GM19455 (cell line): Measurements from ENCODE around the gene USP7.

Experiments
- ATAC-seq: cut with Tn5 transposase; IDR thresholded peaks from one replicate; pipeline ENCODE4 v1.9.1; 2021; ENCODE audit not compliant: unreplicated experiment

USP7 gene

GRCh38 chr16:8865145-8865882 lies 98.4 kb downstream of the USP7 start:
- no peak for ATAC-seq

GRCh38 chr16:8864480-8865110 lies 99.1 kb downstream of the USP7 start:
- no peak for ATAC-seq

- no peak for ATAC-seq
Measured at GRCh38 chr16:8863594-8864424, 99.9 kb downstream of the USP7 start.

GRCh38 chr16:8862309-8863130 lies 101.2 kb downstream of the USP7 start:
- ATAC-seq, result no peak

- ATAC-seq, result no peak
Measured at GRCh38 chr16:8861563-8862308, 102.0 kb downstream of the USP7 start.

- ATAC-seq, result no peak
Measured at GRCh38 chr16:8859913-8860881, 103.5 kb downstream of the USP7 start.

- ATAC-seq, result no peak
Measured at GRCh38 chr16:8858994-8859912, 104.5 kb downstream of the USP7 start.

- no peak for ATAC-seq
Measured at GRCh38 chr16:8855972-8856371, 107.7 kb downstream of the USP7 start.

GRCh38 chr16:8855051-8855786 lies 108.5 kb downstream of the USP7 start:
- ATAC-seq, result no peak

GRCh38 chr16:8854298-8854948 lies 109.3 kb downstream of the USP7 start:
- ATAC-seq, result no peak

- ATAC-seq, result no peak
Measured at GRCh38 chr16:8853611-8854010, 110.1 kb downstream of the USP7 start.

GRCh38 chr16:8853150-8853549 lies 110.6 kb downstream of the USP7 start:
- ATAC-seq, result no peak

GRCh38 chr16:8852534-8852933 lies 111.2 kb downstream of the USP7 start:
- ATAC-seq, result no peak

- ATAC-seq, result no peak
Measured at GRCh38 chr16:8851761-8852403, 111.8 kb downstream of the USP7 start.

GRCh38 chr16:8850279-8850885 lies 113.3 kb downstream of the USP7 start:
- ATAC-seq, result no peak

GRCh38 chr16:8849411-8850011 lies 114.2 kb downstream of the USP7 start:
- ATAC-seq, result no peak
